Measurements from ENCODE around the gene LRRIQ4. TPM values are rescaled to one million over a fixed set of nuclear protein-coding genes. Genes with fewer than 3 reads are reported as not detected.

Gene LRRIQ4
- total RNA-seq, 1 donor from 2014 or later, result not detected

DNA sequence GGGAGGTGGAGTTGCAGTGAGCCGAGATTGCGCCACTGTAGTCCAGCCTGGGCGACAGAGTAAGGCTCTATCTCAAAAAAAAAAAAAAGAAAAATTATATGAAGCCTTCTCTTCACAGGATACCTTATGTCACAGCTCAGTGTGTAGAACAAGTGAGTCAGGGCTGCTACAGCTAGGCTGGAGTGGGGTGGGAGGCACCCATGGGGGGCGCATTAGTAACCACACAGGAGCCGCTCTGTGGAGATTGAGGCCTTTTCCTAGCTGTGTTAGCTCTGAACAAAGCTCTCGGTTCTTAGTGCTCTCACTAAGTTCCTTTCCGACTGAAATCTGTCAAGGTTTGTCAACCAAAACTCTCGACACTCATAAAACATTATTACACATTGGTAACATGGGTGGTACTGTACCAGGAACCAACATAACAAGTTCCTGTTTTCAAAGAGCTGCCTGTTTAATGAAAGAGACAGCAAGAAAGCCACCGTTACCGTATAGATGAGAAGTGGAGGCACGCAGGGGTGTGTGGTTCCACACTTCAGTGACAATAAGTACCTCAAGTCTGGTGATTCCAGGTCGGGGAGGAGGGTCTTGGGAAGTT lies 52.6 kb downstream of the LRRIQ4 start:
- TF ChIP-seq, protein P1, sequence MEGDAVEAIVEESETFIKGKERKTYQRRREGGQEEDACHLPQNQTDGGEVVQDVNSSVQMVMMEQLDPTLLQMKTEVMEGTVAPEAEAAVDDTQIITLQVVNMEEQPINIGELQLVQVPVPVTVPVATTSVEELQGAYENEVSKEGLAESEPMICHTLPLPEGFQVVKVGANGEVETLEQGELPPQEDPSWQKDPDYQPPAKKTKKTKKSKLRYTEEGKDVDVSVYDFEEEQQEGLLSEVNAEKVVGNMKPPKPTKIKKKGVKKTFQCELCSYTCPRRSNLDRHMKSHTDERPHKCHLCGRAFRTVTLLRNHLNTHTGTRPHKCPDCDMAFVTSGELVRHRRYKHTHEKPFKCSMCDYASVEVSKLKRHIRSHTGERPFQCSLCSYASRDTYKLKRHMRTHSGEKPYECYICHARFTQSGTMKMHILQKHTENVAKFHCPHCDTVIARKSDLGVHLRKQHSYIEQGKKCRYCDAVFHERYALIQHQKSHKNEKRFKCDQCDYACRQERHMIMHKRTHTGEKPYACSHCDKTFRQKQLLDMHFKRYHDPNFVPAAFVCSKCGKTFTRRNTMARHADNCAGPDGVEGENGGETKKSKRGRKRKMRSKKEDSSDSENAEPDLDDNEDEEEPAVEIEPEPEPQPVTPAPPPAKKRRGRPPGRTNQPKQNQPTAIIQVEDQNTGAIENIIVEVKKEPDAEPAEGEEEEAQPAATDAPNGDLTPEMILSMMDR (IDR thresholded peaks at IDR 0.05), result no peak
- DNase-seq (ENCODE audit: low spot score), result no peak
- H3K27ac Mint-ChIP-seq (ENCODE audit: unreplicated experiment), result no peak overlapping the region
- no peaks in the 10 kb centered on the region for H3K9me3 Mint-ChIP-seq (ENCODE audit: low read depth)
- H3K4me1 Mint-ChIP-seq (ENCODE audit: low read depth), result peaks cover 14% of the 10 kb centered on the region
- H3K36me3 Mint-ChIP-seq (ENCODE audit: low read depth), result no peaks in the 10 kb centered on the region
- peaks cover 1% of the 10 kb centered on the region for H3K27me3 Mint-ChIP-seq (ENCODE audit: low read depth)
- H3K4me3 Mint-ChIP-seq (ENCODE audit: unreplicated experiment), result no peak overlapping the region

DNA sequence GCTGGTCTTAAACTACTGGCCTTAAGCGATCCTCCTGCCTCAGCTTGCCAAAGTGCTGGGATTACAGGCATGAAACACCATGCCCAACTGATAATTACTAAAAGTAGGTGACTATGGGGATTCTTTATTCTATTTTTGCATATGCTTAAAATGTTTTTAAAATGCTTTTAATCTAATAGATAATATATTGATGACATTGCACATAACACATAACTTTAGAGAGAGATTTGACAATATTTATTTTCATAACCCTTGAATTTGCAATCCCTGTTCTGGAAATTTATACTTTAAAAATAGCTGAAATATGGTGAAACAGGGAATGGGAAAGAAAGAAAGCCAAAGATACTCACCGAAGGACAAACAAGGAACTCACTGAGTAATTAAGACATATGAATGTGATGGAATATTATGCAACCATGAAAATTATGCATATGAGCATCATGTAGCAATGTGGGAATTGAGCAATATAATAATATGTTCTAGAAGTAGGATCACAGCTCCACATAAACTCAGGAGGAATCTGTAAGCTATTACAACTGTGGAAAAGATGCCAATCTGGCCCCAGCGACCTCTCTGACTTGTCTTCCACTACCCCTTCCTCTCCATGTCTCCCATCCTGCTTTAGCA lies 55.0 kb downstream of the LRRIQ4 start:
- TF ChIP-seq, protein P1 (IDR thresholded peaks at IDR 0.05), result no peak
- no peaks in the 10 kb centered on the region for H3K9me3 Mint-ChIP-seq (ENCODE audit: low read depth)
- H3K27me3 Mint-ChIP-seq (ENCODE audit: low read depth), result peaks cover 1% of the 10 kb centered on the region
- H3K4me3 Mint-ChIP-seq (ENCODE audit: unreplicated experiment), result no peak overlapping the region
- no peaks in the 10 kb centered on the region for H3K36me3 Mint-ChIP-seq (ENCODE audit: low read depth)
- no peak for DNase-seq (ENCODE audit: low spot score)
- peaks cover 25% of the 10 kb centered on the region for H3K4me1 Mint-ChIP-seq (ENCODE audit: low read depth)
- H3K27ac Mint-ChIP-seq (ENCODE audit: unreplicated experiment), result no peak overlapping the region

DNA sequence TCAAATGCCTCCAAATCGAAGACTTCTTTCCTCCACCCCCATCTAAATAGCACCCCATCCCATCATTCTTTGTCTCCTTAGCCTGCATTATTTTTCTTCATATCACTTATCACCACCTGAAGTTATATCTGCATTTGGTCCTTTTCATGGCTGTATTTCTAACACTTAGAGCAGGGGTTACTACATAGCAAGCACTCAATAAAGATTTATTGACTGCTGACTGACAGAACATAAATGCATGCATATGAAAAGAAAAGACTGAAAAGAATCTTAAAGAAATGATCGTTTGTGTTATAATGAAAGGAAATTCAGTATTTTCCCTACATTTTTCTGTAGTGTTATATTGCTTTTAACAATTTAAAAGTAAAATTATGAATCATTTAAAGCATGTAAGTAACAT lies 55.7 kb downstream of the LRRIQ4 start:
- H3K27ac Mint-ChIP-seq (ENCODE audit: unreplicated experiment), result no peak overlapping the region
- H3K27me3 Mint-ChIP-seq (ENCODE audit: low read depth), result peaks cover 1% of the 10 kb centered on the region
- H3K9me3 Mint-ChIP-seq (ENCODE audit: low read depth), result no peaks in the 10 kb centered on the region
- H3K4me1 Mint-ChIP-seq (ENCODE audit: low read depth), result peaks cover 25% of the 10 kb centered on the region
- TF ChIP-seq, protein P1 (IDR thresholded peaks at IDR 0.05), result no peak
- DNase-seq (ENCODE audit: low spot score), result no peak
- no peak overlapping the region for H3K4me3 Mint-ChIP-seq (ENCODE audit: unreplicated experiment)
- H3K36me3 Mint-ChIP-seq (ENCODE audit: low read depth), result no peaks in the 10 kb centered on the region

DNA sequence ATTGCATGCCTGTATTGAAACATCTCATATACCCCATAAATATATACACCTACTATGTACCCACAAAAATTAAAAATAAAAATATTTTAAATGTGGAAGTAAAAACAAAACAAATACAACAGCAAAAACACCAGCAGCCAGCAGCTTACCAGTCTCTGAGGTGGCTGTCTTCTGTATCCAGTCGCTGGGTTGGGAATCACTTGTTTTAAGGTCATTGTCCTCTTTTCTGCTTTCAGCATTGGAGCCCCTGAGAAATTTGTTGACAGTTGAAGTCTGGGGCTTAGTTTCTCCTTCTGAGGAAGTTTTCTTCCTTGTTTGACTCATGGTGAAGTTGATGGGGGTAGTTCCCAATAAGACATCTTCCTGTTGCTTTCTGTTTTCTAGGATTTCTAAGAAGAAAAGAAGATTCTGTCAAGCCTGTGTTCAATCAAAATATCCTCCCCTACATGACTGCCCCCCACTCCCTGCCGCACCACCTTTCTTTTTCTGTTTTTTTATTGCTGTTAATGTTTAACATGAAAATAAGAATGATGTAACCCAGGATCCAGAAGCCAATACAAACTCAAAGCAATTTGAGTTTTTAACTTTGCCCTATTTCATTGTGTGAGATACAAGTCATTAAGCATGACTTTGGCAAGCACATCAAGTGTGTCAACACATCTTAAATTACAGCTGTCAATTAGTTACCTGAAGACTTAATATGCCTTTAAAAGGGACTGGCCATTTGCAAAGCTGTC lies 57.0 kb downstream of the LRRIQ4 start, which contains the start of gene LRRC31:
Gene LRRC31 (minus strand): TSS at position 452 of the 737 bp plus-strand sequence. CDS start 128 bp downstream, at position 324.
- peaks cover 19% of the 10 kb centered on the region for H3K4me1 Mint-ChIP-seq (ENCODE audit: low read depth)
- H3K9me3 Mint-ChIP-seq (ENCODE audit: low read depth), result no peaks in the 10 kb centered on the region
- no peak within 1 kb of the TSS for H3K27ac Mint-ChIP-seq (ENCODE audit: unreplicated experiment)
- DNase-seq (ENCODE audit: low spot score), result no peak
- peaks cover 1% of the 10 kb centered on the region for H3K27me3 Mint-ChIP-seq (ENCODE audit: low read depth)
- TF ChIP-seq, protein P1 (IDR thresholded peaks at IDR 0.05), result no peak
- no peak within 1 kb of the TSS for H3K4me3 Mint-ChIP-seq (ENCODE audit: unreplicated experiment)
- H3K36me3 Mint-ChIP-seq (ENCODE audit: low read depth), result no peaks in the 10 kb centered on the region

DNA sequence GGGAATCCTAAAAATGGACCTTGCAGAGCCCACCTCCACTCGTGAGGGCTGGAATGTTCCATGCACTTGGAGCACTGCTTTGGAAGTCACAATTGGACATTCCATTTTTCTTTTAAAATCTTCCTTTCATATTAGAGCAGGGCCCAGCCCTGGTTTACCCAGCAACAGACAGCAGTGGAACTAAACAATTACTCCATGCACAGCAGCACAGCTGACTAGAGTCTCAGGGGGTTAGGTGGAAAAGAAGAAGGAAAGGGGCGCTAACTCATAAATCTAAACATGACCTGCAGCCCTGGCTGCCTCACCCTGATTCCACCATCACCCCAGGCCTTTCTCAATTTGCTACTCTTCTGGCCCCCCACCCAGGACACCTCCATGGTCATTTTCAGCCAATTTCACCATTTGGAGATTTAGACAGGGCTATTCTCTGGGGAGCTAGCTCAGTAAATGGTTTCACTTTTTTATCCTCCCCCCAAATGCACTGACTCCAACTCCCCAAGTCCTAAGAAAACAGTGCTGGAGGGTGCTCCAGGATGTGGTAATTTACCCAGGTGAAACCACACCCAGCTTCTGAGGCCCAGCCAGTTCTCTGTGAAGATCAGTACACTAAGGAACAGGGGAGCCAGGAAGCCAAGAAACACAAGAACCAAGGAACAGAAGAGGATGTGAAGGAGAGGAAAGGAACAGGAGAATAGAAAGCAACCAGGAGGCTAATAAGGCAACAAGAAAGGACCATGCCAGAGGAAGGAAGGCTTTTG lies 58.6 kb downstream of the LRRIQ4 start:
- no peak overlapping the region for H3K27ac Mint-ChIP-seq (ENCODE audit: unreplicated experiment)
- TF ChIP-seq, protein P1 (IDR thresholded peaks at IDR 0.05), result no peak
- H3K27me3 Mint-ChIP-seq (ENCODE audit: low read depth), result no peaks in the 10 kb centered on the region
- no peak for DNase-seq (ENCODE audit: low spot score)
- peaks cover 19% of the 10 kb centered on the region for H3K4me1 Mint-ChIP-seq (ENCODE audit: low read depth)
- H3K4me3 Mint-ChIP-seq (ENCODE audit: unreplicated experiment), result no peak overlapping the region
- no peaks in the 10 kb centered on the region for H3K9me3 Mint-ChIP-seq (ENCODE audit: low read depth)
- H3K36me3 Mint-ChIP-seq (ENCODE audit: low read depth), result no peaks in the 10 kb centered on the region

Measured in chondrocyte (in vitro differentiated cells).